H9 (cell line): Measurements from ENCODE around the gene LRIF1. TPM values are rescaled to one million over a fixed set of nuclear protein-coding genes. Genes with fewer than 3 reads are reported as not detected.
"Not testable (repeated sequence)": the region's sequence is repeated elsewhere in the genome, so short reads cannot be mapped to it uniquely, and the experiment has no call there.

ENCODE experiments used
- DNase-seq: peaks from one replicate; pipeline ENCODE4 v3.0.0-alpha.2; 2017
- H2AFZ ChIP-seq: one replicate; pipeline ENCODE4 v1.6.1; 2013; ENCODE audit warnings: mild to moderate bottlenecking, low read length, control low read depth, moderate library complexity
- H2AK5ac ChIP-seq: 2 replicates; pipeline ENCODE4 v1.6.1; 2013; ENCODE audit warnings: low read length, control low read depth, mixed read lengths; ENCODE audit not compliant: insufficient read length
- H2BK120ac ChIP-seq: one replicate; pipeline ENCODE4 v1.6.1; 2013; ENCODE audit warnings: low read depth, mild to moderate bottlenecking, low read length, control low read depth, inconsistent platforms; ENCODE audit not compliant: poor library complexity, severe bottlenecking
- H2BK12ac ChIP-seq: 2 replicates; pipeline ENCODE4 v1.6.1; 2013; ENCODE audit warnings: low read length, control low read depth, mixed read lengths, low read depth; ENCODE audit not compliant: insufficient read length
- H2BK15ac ChIP-seq: 2 replicates; pipeline ENCODE4 v1.6.1; 2013; ENCODE audit warnings: low read depth, low read length, control low read depth
- H2BK20ac ChIP-seq: one replicate; pipeline ENCODE4 v1.6.1; 2013; ENCODE audit warnings: low read depth, mild to moderate bottlenecking, low read length, control low read depth, inconsistent platforms; ENCODE audit not compliant: poor library complexity, severe bottlenecking
- H2BK5ac ChIP-seq: 2 replicates; pipeline ENCODE4 v1.6.1; 2013; ENCODE audit warnings: low read length, control low read depth, mixed read lengths; ENCODE audit not compliant: insufficient read length
- H3K14ac ChIP-seq: 2 replicates; pipeline ENCODE4 v1.6.1; 2013; ENCODE audit warnings: low read length, control low read depth; ENCODE audit not compliant: insufficient read depth
- H3K18ac ChIP-seq: 2 replicates; pipeline ENCODE4 v1.6.1; 2013; ENCODE audit warnings: low read depth, mild to moderate bottlenecking, mixed read lengths, low read length, control low read depth; ENCODE audit not compliant: insufficient read length
- H3K23ac ChIP-seq: 2 replicates; pipeline ENCODE4 v1.6.1; 2013; ENCODE audit warnings: low read length, control low read depth, mixed read lengths, low read depth; ENCODE audit not compliant: insufficient read length
- H3K23me2 ChIP-seq: 2 replicates; pipeline ENCODE4 v1.6.1; 2013; ENCODE audit warnings: low read depth, mild to moderate bottlenecking, mixed read lengths, low read length, control low read depth; ENCODE audit not compliant: insufficient read length, poor library complexity, severe bottlenecking
- H3K27ac ChIP-seq: 2 replicates; pipeline ENCODE4 v1.5.1; 2013; ENCODE audit warnings: low read length, control low read depth, mixed read lengths, low read depth; ENCODE audit not compliant: insufficient read length
- H3K27me3 ChIP-seq: 2 replicates; pipeline ENCODE4 v1.6.1; 2013; ENCODE audit warnings: low read length, control low read depth, inconsistent platforms; ENCODE audit not compliant: insufficient read depth
- H3K4ac ChIP-seq: 2 replicates; pipeline ENCODE4 v1.6.1; 2013; ENCODE audit warnings: low read depth, mild to moderate bottlenecking, control low read depth, inconsistent platforms, low read length, moderate library complexity
- H3K4me1 ChIP-seq: 2 replicates; pipeline ENCODE4 v1.6.1; 2013; ENCODE audit warnings: low read length, control low read depth, inconsistent platforms; ENCODE audit not compliant: insufficient read depth
- H3K4me2 ChIP-seq: 2 replicates; pipeline ENCODE4 v1.6.1; 2013; ENCODE audit warnings: low read length, control low read depth, mixed read lengths; ENCODE audit not compliant: insufficient read length, insufficient read depth
- H3K56ac ChIP-seq: 2 replicates; pipeline ENCODE4 v1.6.1; 2013; ENCODE audit warnings: low read depth, mild to moderate bottlenecking, mixed read lengths, low read length, control low read depth; ENCODE audit not compliant: insufficient read length
- H3K79me1 ChIP-seq: 2 replicates; pipeline ENCODE4 v1.6.1; 2013; ENCODE audit warnings: low read depth, mild to moderate bottlenecking, moderate library complexity, low read length, control low read depth, inconsistent platforms; ENCODE audit not compliant: insufficient read depth, poor library complexity, severe bottlenecking
- H3K79me2 ChIP-seq: 2 replicates; pipeline ENCODE4 v1.6.1; 2013; ENCODE audit warnings: low read length, control low read depth, inconsistent platforms; ENCODE audit not compliant: insufficient read depth
- H3K9ac ChIP-seq: 2 replicates; pipeline ENCODE4 v1.6.1; 2013; ENCODE audit warnings: low read length, control low read depth, mixed read lengths; ENCODE audit not compliant: insufficient read length; ENCODE audit errors: extremely low read depth
- H3K9me3 ChIP-seq: one replicate; pipeline ENCODE4 v1.6.1; 2013; ENCODE audit warnings: low read depth, low read length, inconsistent platforms; ENCODE audit not compliant: control insufficient read depth
- H3T11ph ChIP-seq: one replicate; pipeline ENCODE4 v1.6.1; 2013; ENCODE audit warnings: mild to moderate bottlenecking, low read length, control low read depth, inconsistent platforms
- H4K20me1 ChIP-seq: one replicate; pipeline ENCODE4 v1.6.1; 2013; ENCODE audit not compliant: control insufficient read depth, insufficient read length, insufficient read depth
- H4K5ac ChIP-seq: 2 replicates; pipeline ENCODE4 v1.6.1; 2013; ENCODE audit warnings: low read depth, mild to moderate bottlenecking, mixed read lengths, low read length, control low read depth; ENCODE audit not compliant: insufficient read length
- H4K8ac ChIP-seq: replicated peaks from 2 replicates; pipeline ENCODE4 v1.6.1; 2013; ENCODE audit warnings: low read length, control low read depth, mixed read lengths, low read depth; ENCODE audit not compliant: insufficient read length
- H4K91ac ChIP-seq: 2 replicates; pipeline ENCODE4 v1.6.1; 2013; ENCODE audit warnings: low read depth, mild to moderate bottlenecking, moderate library complexity, mixed read lengths, low read length, control low read depth; ENCODE audit not compliant: insufficient read length
- H3K27ac Mint-ChIP-seq, 3 experiments: 2 replicates in 2 of 3; 3 replicates in 1 of 3; pipeline ENCODE4 v1.8.0; 2020 to 2021; ENCODE audit warnings: mixed read lengths in 3 of 3, mild to moderate bottlenecking in 1 of 3, moderate library complexity in 1 of 3
- H3K27me3 Mint-ChIP-seq: 2 replicates; pipeline ENCODE4 v1.8.0; 2021; ENCODE audit warnings: low read depth, mild to moderate bottlenecking, moderate library complexity, mixed read lengths
- H3K36me3 Mint-ChIP-seq, 3 experiments: 2 replicates in 2 of 3; 3 replicates in 1 of 3; pipeline ENCODE4 v1.8.0; 2020 to 2021; ENCODE audit warnings: low read depth in 3 of 3, mixed read lengths in 3 of 3; ENCODE audit not compliant: insufficient read depth in 1 of 3
- H3K4me1 Mint-ChIP-seq, 2 experiments: 2 replicates each; pipeline ENCODE4 v1.8.0; 2020; ENCODE audit warnings: mixed read lengths in 2 of 2
- H3K4me3 Mint-ChIP-seq, 2 experiments: 2 replicates in 1 of 2; 3 replicates in 1 of 2; pipeline ENCODE4 v1.8.0; 2020 to 2021; ENCODE audit warnings: mild to moderate bottlenecking in 2 of 2, mixed read lengths in 2 of 2, moderate library complexity in 1 of 2
- H3K9me3 Mint-ChIP-seq, 2 experiments: 2 replicates in 1 of 2; 3 replicates in 1 of 2; pipeline ENCODE4 v1.8.0; 2020; ENCODE audit warnings: mild to moderate bottlenecking in 2 of 2, mixed read lengths in 2 of 2, moderate library complexity in 1 of 2
- CTCF ChIP-seq: fragments of 200-600 bp; sonication (generic); conservative IDR thresholded peaks from 3 replicates; pipeline ENCODE4 v1.8.0; 2021; ENCODE audit warnings: antibody characterized with exemption, mild to moderate bottlenecking
- WGBS: extraction: QIAGEN DNeasy Blood & Tissue Kit; methylation state at CpG from one replicate; pipeline ENCODE4 v1.1.7; 2013; ENCODE audit warnings: missing lambda C conversion rate, low lambda C conversion rate, mixed read lengths; ENCODE audit not compliant: insufficient read length; ENCODE audit errors: extremely low coverage; 5-methylcytosine and 5-hydroxymethylcytosine counted together
- total RNA-seq: library from RNA; stranded (reverse); gene quantifications from 2 replicates; pipeline ENCODE4 v1.2.1, GENCODE V29; 2021

Gene LRIF1
- total RNA-seq, 1 experiment from 2014 or later = 13.6 TPM

- H3K23me2 ChIP-seq = no peaks in the 10 kb centered on the region
- H3K4me1 ChIP-seq = no peaks in the 10 kb centered on the region
- no peak overlapping the region for H3K23ac ChIP-seq
- H2BK12ac ChIP-seq = no peak overlapping the region
- no peak for DNase-seq
- Mint-ChIP-seq H3K27me3 (peaks cover 3% of the 10 kb centered on the region), H3K9me3 (peaks cover 49 to 62% of the 10 kb centered on the region in 2 experiments), H3K27ac (no peak overlapping the region), H3K36me3 (peaks cover 0 to 3% (median under 1%) of the 10 kb centered on the region in 3 experiments; a peak in 2 of 7 replicates), H3K4me1 (no peaks in the 10 kb centered on the region), H3K4me3 (no peak overlapping the region)
- TF ChIP-seq CTCF = no peak
- H3K27ac ChIP-seq = no peak overlapping the region
- no peaks in the 10 kb centered on the region for H3K27me3 ChIP-seq
- no peak overlapping the region for H3K18ac ChIP-seq
- no CpG with 5 or more reads among the region's 1 CpG for WGBS
- no peaks in the 10 kb centered on the region for H4K20me1 ChIP-seq
- no peak overlapping the region for H2BK15ac ChIP-seq
- no peak overlapping the region for H3T11ph ChIP-seq
- no peak overlapping the region for H4K91ac ChIP-seq
- no peak overlapping the region for H2AFZ ChIP-seq
- H2BK20ac ChIP-seq = no peak overlapping the region
- no peak overlapping the region for H2BK5ac ChIP-seq
- no peak overlapping the region for H4K5ac ChIP-seq
- H3K56ac ChIP-seq = no peak overlapping the region
- H3K4ac ChIP-seq = no peak overlapping the region
- no peaks in the 10 kb centered on the region for H3K79me2 ChIP-seq
- H2BK120ac ChIP-seq = no peak overlapping the region
- no peak overlapping the region for H3K9ac ChIP-seq
- no peak overlapping the region for H2AK5ac ChIP-seq
- H3K14ac ChIP-seq = no peak overlapping the region
- no peaks in the 10 kb centered on the region for H3K9me3 ChIP-seq
- H4K8ac ChIP-seq = no peak overlapping the region
- H3K4me2 ChIP-seq = no peak overlapping the region
- H3K79me1 ChIP-seq = no peaks in the 10 kb centered on the region
Measured at GRCh38 chr1:110936567-110936966, 27.2 kb downstream of the LRIF1 start.

GRCh38 chr1:110931097-110931496, 32.6 kb downstream of the LRIF1 start:
- H3K27ac Mint-ChIP-seq, H2BK20ac ChIP-seq, H4K8ac ChIP-seq, H4K20me1 ChIP-seq, H4K5ac ChIP-seq, H2BK12ac ChIP-seq, H3K23ac ChIP-seq, H3K4me3 Mint-ChIP-seq, H3K9ac ChIP-seq, H2BK120ac ChIP-seq, H3K79me2 ChIP-seq, H3K27ac ChIP-seq, H2AK5ac ChIP-seq, DNase-seq, H4K91ac ChIP-seq, H3K27me3 ChIP-seq, H2BK15ac ChIP-seq, H3K27me3 Mint-ChIP-seq, H3K36me3 Mint-ChIP-seq, H3K14ac ChIP-seq, H3K4ac ChIP-seq, H3K9me3 ChIP-seq, H2BK5ac ChIP-seq, H2AFZ ChIP-seq, H3K18ac ChIP-seq, H3T11ph ChIP-seq, H3K4me1 Mint-ChIP-seq, H3K79me1 ChIP-seq, H3K4me1 ChIP-seq, H3K4me2 ChIP-seq, H3K56ac ChIP-seq, H3K23me2 ChIP-seq: not testable (repeated sequence)
- WGBS = no CpG with 5 or more reads among the region's 3 CpGs
- peaks cover 33 to 51% of the 10 kb centered on the region in 2 experiments for H3K9me3 Mint-ChIP-seq
